Endothelial cell of umbilical vein (primary cell): Measurements from ENCODE around the gene SRGAP1. TPM values are rescaled to one million over a fixed set of nuclear protein-coding genes. Genes with fewer than 3 reads are reported as not detected.

Source experiments
- BruUV-seq: library from RNA; stranded (reverse); fragments of 400-500 nt; replicated peaks from 2 replicates; lab custom pipeline; 2021; lab: Mats Ljungman, UMichigan
- CTCF ChIA-PET: fragments of 300-600, 350-600 bp; sonication (Branson Sonifier 250); formaldehyde crosslinking; loops from one replicate; lab custom pipeline; 2021; ENCODE audit warnings: antibody characterized with exemption, inconsistent platforms; lab: Charles Lee
- POLR2A ChIA-PET: fragments of 300-600, 350-600 bp; sonication (Branson Sonifier 250); formaldehyde crosslinking; loops from one replicate; lab custom pipeline; 2021; ENCODE audit warnings: antibody characterized with exemption, inconsistent platforms; lab: Charles Lee
- DNase-seq: peaks from one replicate; pipeline ENCODE4 v3.0.0-alpha.2; 2011; ENCODE audit warnings: low read depth, low spot score
- FAIRE-seq: peaks from 2 replicates; lab custom pipeline; 2011; peaks lifted over from hg19 to GRCh38; lab: Jason Lieb, UNC
- H2AFZ ChIP-seq: 2 replicates; pipeline ENCODE4 v1.6.0; 2012; ENCODE audit warnings: low read depth, low read length, control low read depth, inconsistent platforms
- H3K27ac ChIP-seq: 2 replicates; pipeline ENCODE4 v1.5.1; 2011; ENCODE audit warnings: low read depth, mild to moderate bottlenecking, control low read depth, low read length, moderate library complexity; ENCODE audit not compliant: insufficient read depth
- H3K27me3 ChIP-seq, 2 experiments: 2 replicates each; pipeline versions ENCODE4 v1.6.0 to v1.6.1; 2011; ENCODE audit warnings: low read length in 2 of 2, mixed read lengths in 1 of 2; ENCODE audit not compliant: control insufficient read depth in 2 of 2, insufficient read depth in 2 of 2
- H3K36me3 ChIP-seq, 2 experiments: 2 replicates in 1 of 2; 3 replicates in 1 of 2; pipeline ENCODE4 v1.5.1; 2011; ENCODE audit warnings: low read length in 2 of 2, mild to moderate bottlenecking in 1 of 2, moderate library complexity in 1 of 2; ENCODE audit not compliant: control insufficient read depth in 2 of 2, insufficient read depth in 2 of 2; ENCODE audit errors: extremely low read depth in 1 of 2
- H3K4me1 ChIP-seq: 3 replicates; pipeline ENCODE4 v1.5.1; 2011; ENCODE audit warnings: mild to moderate bottlenecking, low read length; ENCODE audit not compliant: control insufficient read depth, insufficient read depth; ENCODE audit errors: extremely low read depth
- H3K4me2 ChIP-seq: 2 replicates; pipeline ENCODE4 v1.6.1; 2011; ENCODE audit warnings: low read length, control low read depth, mixed read lengths; ENCODE audit not compliant: insufficient read depth
- H3K4me3 ChIP-seq, 3 experiments: fragments of 200-600 bp in 1 of 3; sonication (generic), shearing (Covaris generic) in 1 of 3; replicated peaks in 1 of 3; 2 replicates each; pipeline ENCODE4 v1.5.1; 2011 to 2016; ENCODE audit warnings: control low read depth in 3 of 3, low read length in 3 of 3, mild to moderate bottlenecking in 2 of 3, inconsistent platforms in 1 of 3, low read depth in 1 of 3, moderate library complexity in 1 of 3; ENCODE audit not compliant: insufficient read depth in 1 of 3
- H3K79me2 ChIP-seq: 2 replicates; pipeline ENCODE4 v1.6.0; 2012; ENCODE audit warnings: low read length, inconsistent platforms; ENCODE audit not compliant: control insufficient read depth, insufficient read depth
- H3K9ac ChIP-seq: replicated peaks from 2 replicates; pipeline ENCODE3; 2011; ENCODE audit warnings: low read length, control low read depth; ENCODE audit not compliant: insufficient read depth; ENCODE audit errors: extremely low read depth
- H3K9me1 ChIP-seq: replicated peaks from 3 replicates; pipeline ENCODE4 v1.6.0; 2011; ENCODE audit warnings: mild to moderate bottlenecking, low read length; ENCODE audit not compliant: control insufficient read depth, insufficient read depth; ENCODE audit errors: extremely low read depth
- H3K9me3 ChIP-seq: replicated peaks from 2 replicates; pipeline ENCODE4 v1.5.1; 2012; ENCODE audit warnings: low read length, inconsistent platforms; ENCODE audit not compliant: control insufficient read depth, insufficient read depth
- H4K20me1 ChIP-seq: replicated peaks from 2 replicates; pipeline ENCODE3; 2011; ENCODE audit warnings: mild to moderate bottlenecking, low read length; ENCODE audit not compliant: control insufficient read depth, insufficient read depth; ENCODE audit errors: extremely low read depth
- EZH2 ChIP-seq: IDR thresholded peaks from 2 replicates; pipeline ENCODE4 v1.6.1; 2012; ENCODE audit warnings: borderline replicate concordance, low read depth, mild to moderate bottlenecking, moderate library complexity, low read length, inconsistent platforms; ENCODE audit not compliant: severe bottlenecking
- FOS ChIP-seq: IDR thresholded peaks from 2 replicates; pipeline ENCODE4 v1.6.1; 2011; ENCODE audit warnings: mild to moderate bottlenecking, low read length, moderate library complexity, borderline replicate concordance; ENCODE audit not compliant: insufficient read depth
- JUN ChIP-seq: IDR thresholded peaks from 2 replicates; pipeline ENCODE4 v1.6.1; 2011; ENCODE audit warnings: borderline replicate concordance, low read depth; ENCODE audit not compliant: insufficient read length, insufficient read depth
- MYC ChIP-seq: IDR thresholded peaks from one replicate; pipeline ENCODE4 v1.6.1; 2011; ENCODE audit warnings: mild to moderate bottlenecking, low read depth, low read length
- POLR2A ChIP-seq: IDR thresholded peaks from 2 replicates; pipeline ENCODE4 v1.6.1; 2012; ENCODE audit warnings: low read depth, mild to moderate bottlenecking, control low read depth, low read length
- POLR2AphosphoS5 ChIP-seq: IDR thresholded peaks from 2 replicates; pipeline ENCODE4 v1.6.1; 2012; ENCODE audit warnings: low read depth, mild to moderate bottlenecking, control low read depth, low read length, moderate library complexity; ENCODE audit not compliant: insufficient read depth
- dilution Hi-C: fragments of 300-500 bp; cut with MboI; formaldehyde crosslinking; loops from one replicate; pipeline ENCODE4 v1.15.0; 2019; ENCODE audit warnings: low sequenced_read_pairs; ENCODE audit not compliant: extremely low pct_ligation_motif_present
- intact Hi-C: fragments of 100-400 bp; cut with micrococcal nuclease; formaldehyde crosslinking; loops from one replicate; pipeline ENCODE4 v1.10.0; 2022
- polyA plus RNA-seq, 4 experiments: library from polyadenylated mRNA; depleted of rRNA in 3 of 4; stranded (reverse) in 3 of 4; unstranded in 1 of 4; fragments of >200 nt; gene quantifications; 2 replicates each; pipeline versions ENCODE4 v1.2.1 to v1.2.3, GENCODE V29; 2011 to 2012; ENCODE audit warnings: missing spikeins in 1 of 4
- total RNA-seq: library from RNA; stranded (reverse); gene quantifications from 2 replicates; pipeline ENCODE4 v1.2.3, GENCODE V29; 2021
- TF ChIP-seq, protein P1 (sequence below), 2 donors: IDR thresholded peaks; 1 replicate in 1 of 2; 2 replicates in 1 of 2; pipeline ENCODE4 v1.5.1; 2011; ENCODE audit warnings: low read length in 2 of 2, mild to moderate bottlenecking in 2 of 2, moderate library complexity in 2 of 2, control low read depth in 1 of 2, inconsistent platforms in 1 of 2, low read depth in 1 of 2; ENCODE audit not compliant: insufficient read depth in 1 of 2; ENCODE audit errors: extremely low read depth in 1 of 2
- TF ChIP-seq, protein P2 (sequence below): IDR thresholded peaks from 2 replicates; pipeline ENCODE4 v1.6.1; 2011; ENCODE audit not compliant: insufficient read depth, insufficient read length

Gene SRGAP1
- total and polyA plus RNA-seq, 2 donors (not counting 3 experiments of a cell fraction or from before 2014, with no cell fraction given), result 4.9 to 16.3 TPM

GRCh38 chr12:64147875-64148274 lies 303.4 kb downstream of the SRGAP1 start:
- H2AFZ ChIP-seq, result no peak overlapping the region
- H3K27ac ChIP-seq, result no peak overlapping the region

GRCh38 chr12:64154677-64155076 lies 310.2 kb downstream of the SRGAP1 start:
- Histone ChIP-seq H3K4me2 (no peak overlapping the region), H3K4me3 (no peak overlapping the region), H3K4me1 (no peaks in the 10 kb centered on the region), H3K36me3 (no peaks in the 10 kb centered on the region), H3K79me2 (no peaks in the 10 kb centered on the region), H3K27ac (no peak overlapping the region), H3K9ac (no peak overlapping the region), H3K9me1 (no peaks in the 10 kb centered on the region), H3K27me3 (no peaks in the 10 kb centered on the region), H3K9me3 (no peaks in the 10 kb centered on the region), H4K20me1 (no peaks in the 10 kb centered on the region), H2AFZ (no peak overlapping the region)
- BruUV-seq, result no TSS peak
- DNase-seq (no peak), FAIRE-seq (no peak)
- TF ChIP-seq MYC, result no peak
- TF ChIP-seq, protein P1, sequence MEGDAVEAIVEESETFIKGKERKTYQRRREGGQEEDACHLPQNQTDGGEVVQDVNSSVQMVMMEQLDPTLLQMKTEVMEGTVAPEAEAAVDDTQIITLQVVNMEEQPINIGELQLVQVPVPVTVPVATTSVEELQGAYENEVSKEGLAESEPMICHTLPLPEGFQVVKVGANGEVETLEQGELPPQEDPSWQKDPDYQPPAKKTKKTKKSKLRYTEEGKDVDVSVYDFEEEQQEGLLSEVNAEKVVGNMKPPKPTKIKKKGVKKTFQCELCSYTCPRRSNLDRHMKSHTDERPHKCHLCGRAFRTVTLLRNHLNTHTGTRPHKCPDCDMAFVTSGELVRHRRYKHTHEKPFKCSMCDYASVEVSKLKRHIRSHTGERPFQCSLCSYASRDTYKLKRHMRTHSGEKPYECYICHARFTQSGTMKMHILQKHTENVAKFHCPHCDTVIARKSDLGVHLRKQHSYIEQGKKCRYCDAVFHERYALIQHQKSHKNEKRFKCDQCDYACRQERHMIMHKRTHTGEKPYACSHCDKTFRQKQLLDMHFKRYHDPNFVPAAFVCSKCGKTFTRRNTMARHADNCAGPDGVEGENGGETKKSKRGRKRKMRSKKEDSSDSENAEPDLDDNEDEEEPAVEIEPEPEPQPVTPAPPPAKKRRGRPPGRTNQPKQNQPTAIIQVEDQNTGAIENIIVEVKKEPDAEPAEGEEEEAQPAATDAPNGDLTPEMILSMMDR (IDR thresholded peaks at IDR 0.05; ENCODE audit: extremely low read depth in 1 of 2, insufficient read depth in 1 of 2, low read depth in 1 of 2, low read length in 2 of 2), result no peak
- no peak for TF ChIP-seq EZH2
- no peak for TF ChIP-seq JUN
- CTCF ChIA-PET, result interaction anchor here (1.3 to 1.4 kb wide), 2 partner anchors 18 to 30 kb away, joined by 3 read pairs; no protein-coding TSS in a partner anchor
- intact Hi-C loops (no loop called here), dilution Hi-C loops (no loop called here)
- POLR2A ChIA-PET, result no interaction called here

More at GRCh38 chr12:64147875-64148274, 303.4 kb downstream of the SRGAP1 start:
- H3K4me3 ChIP-seq, result no peak overlapping the region
- ChIA-PET CTCF (interaction anchor here (0.7 to 1.5 kb wide), 2 partner anchors 12 to 83 kb away, joined by 5 read pairs; no protein-coding TSS in a partner anchor), POLR2A (no interaction called here)
- intact Hi-C loops (no loop called here), dilution Hi-C loops (no loop called here)
- H3K9me1 ChIP-seq, result no peaks in the 10 kb centered on the region
- no peak for TF ChIP-seq POLR2AphosphoS5
- no peak for TF ChIP-seq JUN
- TF ChIP-seq MYC, result no peak
- TF ChIP-seq, protein P2, sequence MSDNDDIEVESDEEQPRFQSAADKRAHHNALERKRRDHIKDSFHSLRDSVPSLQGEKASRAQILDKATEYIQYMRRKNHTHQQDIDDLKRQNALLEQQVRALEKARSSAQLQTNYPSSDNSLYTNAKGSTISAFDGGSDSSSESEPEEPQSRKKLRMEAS, result no peak
- TF ChIP-seq EZH2, result no peak
- TF ChIP-seq FOS, result no peak
- TF ChIP-seq POLR2A, result no peak
- no peaks in the 10 kb centered on the region for H3K36me3 ChIP-seq
- H3K4me1 ChIP-seq, result no peaks in the 10 kb centered on the region
- no TSS peak for BruUV-seq
- no peaks in the 10 kb centered on the region for H3K27me3 ChIP-seq
- H3K9ac ChIP-seq, result no peak overlapping the region
- H3K4me2 ChIP-seq, result no peak overlapping the region
- H3K79me2 ChIP-seq, result no peaks in the 10 kb centered on the region
- H3K9me3 ChIP-seq, result no peaks in the 10 kb centered on the region
- FAIRE-seq, result no peak
- no peak for DNase-seq
- no peaks in the 10 kb centered on the region for H4K20me1 ChIP-seq
